ENCODE data around the gene ELOVL5.

DNA sequence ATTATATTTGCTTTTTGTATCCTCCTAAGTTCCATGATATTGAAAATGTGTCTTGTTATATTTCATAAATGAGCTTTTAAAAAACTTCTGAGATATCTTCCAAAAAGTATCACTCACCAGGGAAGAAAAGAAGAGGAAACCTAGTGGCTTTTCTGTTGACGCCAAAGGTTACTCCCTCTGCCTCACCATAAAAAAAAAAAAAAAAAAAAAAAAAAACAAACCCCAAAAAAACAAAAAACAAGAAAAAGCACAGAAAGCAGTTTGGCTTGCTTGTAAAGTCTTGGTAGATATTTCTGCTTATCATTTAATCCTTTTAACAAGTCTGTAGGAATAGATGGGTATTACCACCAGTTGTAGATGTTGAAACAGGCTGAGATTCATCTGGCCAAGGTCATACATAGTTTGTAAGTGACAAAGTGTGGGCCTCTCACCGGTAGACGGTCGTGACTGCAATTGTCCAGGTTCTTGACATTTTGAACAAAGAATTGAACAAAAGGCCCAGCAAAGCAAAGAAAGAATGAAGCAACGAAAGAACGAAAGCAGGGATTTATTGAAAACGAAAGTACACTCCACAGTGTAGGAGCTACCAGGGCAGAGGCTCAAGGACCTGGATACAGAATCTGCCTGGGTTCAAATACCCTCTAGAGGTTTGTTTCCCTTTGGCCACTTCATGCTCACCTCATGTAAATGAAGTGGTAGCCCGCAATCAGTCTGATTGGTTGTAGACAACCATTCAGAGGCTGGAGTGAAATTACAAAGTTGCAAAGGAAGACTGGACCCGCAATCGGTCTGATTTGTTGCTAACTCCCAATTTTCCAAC lies 11.6 kb upstream of the ELOVL5 start:
- TF ChIP-seq CTCF (conservative IDR thresholded peaks at IDR 0.05) (no peak), ZFX (IDR thresholded peaks at IDR 0.05) (no peak)

All from C4-2B (cell line).